ENCODE measurements around the gene RIN3. TPM values are rescaled to one million over a fixed set of nuclear protein-coding genes. Genes with fewer than 3 reads are reported as not detected.

Gene RIN3
- polyA plus RNA-seq, 4 donors = 1.8 to 18.9 (median 12.1) TPM

- Histone ChIP-seq H3K27me3 (ENCODE audit: control insufficient read depth in 3 of 3, insufficient read depth in 3 of 3, low read length in 3 of 3) (no peaks in the 10 kb centered on the region), H3K9me3 (ENCODE audit: control insufficient read depth in 2 of 2, insufficient read depth in 1 of 2, low read depth in 1 of 2, low read length in 1 of 2) (no peaks in the 10 kb centered on the region), H3K4me1 (ENCODE audit: control insufficient read depth in 3 of 3, insufficient read depth in 2 of 3, low read depth in 1 of 3, low read length in 2 of 3) (peaks cover 0 to 6% (median 2%) of the 10 kb centered on the region in 3 donors), H3K27ac (ENCODE audit: low read depth in 1 of 3, low read length in 2 of 3) (no peak overlapping the region), H3K4me3 (ENCODE audit: low read depth in 1 of 3, low read length in 3 of 3) (no peak overlapping the region), H3K36me3 (ENCODE audit: control insufficient read depth in 3 of 3, insufficient read depth in 2 of 3, low read depth in 1 of 3, low read length in 3 of 3) (peaks cover 0 to 8% (median 0%) of the 10 kb centered on the region in 3 donors)
- DNase-seq = no peak
- no peak for FAIRE-seq
- 63 to 76% (median 75%) methylated on average over 2 of the region's 2 CpGs for WGBS, 3 donors
These were observed 4.2 kb downstream of the RIN3 start for GRCh38 chr14:92517761-92518160.

GRCh38 chr14:92519246-92520101 is 5.9 kb downstream of the RIN3 start:
- Histone ChIP-seq H3K27me3 (ENCODE audit: control insufficient read depth in 3 of 3, insufficient read depth in 3 of 3, low read length in 3 of 3) (no peaks in the 10 kb centered on the region), H3K9me3 (ENCODE audit: control insufficient read depth in 2 of 2, insufficient read depth in 1 of 2, low read depth in 1 of 2, low read length in 1 of 2) (no peaks in the 10 kb centered on the region), H3K36me3 (ENCODE audit: control insufficient read depth in 3 of 3, insufficient read depth in 2 of 3, low read depth in 1 of 3, low read length in 3 of 3) (peaks cover 0 to 12% (median 0%) of the 10 kb centered on the region in 3 donors), H3K4me3 (ENCODE audit: low read depth in 1 of 3, low read length in 3 of 3) (no peak overlapping the region), H3K4me1 (ENCODE audit: control insufficient read depth in 3 of 3, insufficient read depth in 2 of 3, low read depth in 1 of 3, low read length in 2 of 3) (peaks cover 0 to 6% (median 2%) of the 10 kb centered on the region in 3 donors), H3K27ac (ENCODE audit: low read depth in 1 of 3, low read length in 2 of 3) (peak overlapping the region in 2 of 3 donors; percentile 16 to 24)
- DNase-seq (no peak), FAIRE-seq (no peak)
- 86 to 90% (median 87%) methylated on average over 18 to 20 of the region's 20 CpGs for WGBS, 3 donors

GRCh38 chr14:92520102-92521057 is 6.8 kb downstream of the RIN3 start:
- H3K9me3 ChIP-seq (ENCODE audit: control insufficient read depth in 2 of 2, insufficient read depth in 1 of 2, low read depth in 1 of 2, low read length in 1 of 2) = no peaks in the 10 kb centered on the region
- WGBS, 3 donors = 81 to 91% (median 84%) methylated on average over 17 of the region's 17 CpGs
- no peak for FAIRE-seq
- no peaks in the 10 kb centered on the region for H3K27me3 ChIP-seq (ENCODE audit: control insufficient read depth in 3 of 3, insufficient read depth in 3 of 3, low read length in 3 of 3)
- DNase-seq = no peak
- peaks cover 0 to 13% (median 0%) of the 10 kb centered on the region in 3 donors for H3K36me3 ChIP-seq (ENCODE audit: control insufficient read depth in 3 of 3, insufficient read depth in 2 of 3, low read depth in 1 of 3, low read length in 3 of 3)
- peak overlapping the region in 2 of 3 donors; percentile 16 to 27 for H3K27ac ChIP-seq (ENCODE audit: low read depth in 1 of 3, low read length in 2 of 3)
- H3K4me3 ChIP-seq (ENCODE audit: low read depth in 1 of 3, low read length in 3 of 3) = no peak overlapping the region
- H3K4me1 ChIP-seq (ENCODE audit: control insufficient read depth in 3 of 3, insufficient read depth in 2 of 3, low read depth in 1 of 3, low read length in 2 of 3) = peaks cover 0 to 2% (median 0%) of the 10 kb centered on the region in 3 donors

- FAIRE-seq (no peak), DNase-seq (no peak)
- WGBS, 3 donors = 93 to 96% (median 93%) methylated on average over 2 of the region's 2 CpGs
- no peaks in the 10 kb centered on the region for H3K9me3 ChIP-seq (ENCODE audit: control insufficient read depth in 2 of 2, insufficient read depth in 1 of 2, low read depth in 1 of 2, low read length in 1 of 2)
- H3K36me3 ChIP-seq (ENCODE audit: control insufficient read depth in 3 of 3, insufficient read depth in 2 of 3, low read depth in 1 of 3, low read length in 3 of 3) = peaks cover 0 to 13% (median 0%) of the 10 kb centered on the region in 3 donors
- H3K4me1 ChIP-seq (ENCODE audit: control insufficient read depth in 3 of 3, insufficient read depth in 2 of 3, low read depth in 1 of 3, low read length in 2 of 3) = peaks cover 0 to 2% (median 0%) of the 10 kb centered on the region in 3 donors
- H3K27ac ChIP-seq (ENCODE audit: low read depth in 1 of 3, low read length in 2 of 3) = no peak overlapping the region
- no peaks in the 10 kb centered on the region for H3K27me3 ChIP-seq (ENCODE audit: control insufficient read depth in 3 of 3, insufficient read depth in 3 of 3, low read length in 3 of 3)
- no peak overlapping the region for H3K4me3 ChIP-seq (ENCODE audit: low read depth in 1 of 3, low read length in 3 of 3)
These were observed 7.5 kb downstream of the RIN3 start for GRCh38 chr14:92521058-92521415.

- no peak overlapping the region for H3K27ac ChIP-seq (ENCODE audit: low read depth in 1 of 3, low read length in 2 of 3)
- H3K27me3 ChIP-seq (ENCODE audit: control insufficient read depth in 3 of 3, insufficient read depth in 3 of 3, low read length in 3 of 3) = no peaks in the 10 kb centered on the region
- FAIRE-seq = no peak
- 84 to 92% (median 91%) methylated on average over 6 of the region's 6 CpGs for WGBS, 3 donors
- no peaks in the 10 kb centered on the region for H3K9me3 ChIP-seq (ENCODE audit: control insufficient read depth in 2 of 2, insufficient read depth in 1 of 2, low read depth in 1 of 2, low read length in 1 of 2)
- H3K36me3 ChIP-seq (ENCODE audit: control insufficient read depth in 3 of 3, insufficient read depth in 2 of 3, low read depth in 1 of 3, low read length in 3 of 3) = peaks cover 0 to 13% (median 0%) of the 10 kb centered on the region in 3 donors
- H3K4me3 ChIP-seq (ENCODE audit: low read depth in 1 of 3, low read length in 3 of 3) = no peak overlapping the region
- H3K4me1 ChIP-seq (ENCODE audit: control insufficient read depth in 3 of 3, insufficient read depth in 2 of 3, low read depth in 1 of 3, low read length in 2 of 3) = no peaks in the 10 kb centered on the region
- DNase-seq = no peak
These were observed 10.2 kb downstream of the RIN3 start for GRCh38 chr14:92523752-92524151.

- DNase-seq (no peak), FAIRE-seq (no peak)
- no peaks in the 10 kb centered on the region for H3K27me3 ChIP-seq (ENCODE audit: control insufficient read depth in 3 of 3, insufficient read depth in 3 of 3, low read length in 3 of 3)
- no peaks in the 10 kb centered on the region for H3K9me3 ChIP-seq (ENCODE audit: control insufficient read depth in 2 of 2, insufficient read depth in 1 of 2, low read depth in 1 of 2, low read length in 1 of 2)
- H3K36me3 ChIP-seq (ENCODE audit: control insufficient read depth in 3 of 3, insufficient read depth in 2 of 3, low read depth in 1 of 3, low read length in 3 of 3) = peaks cover 0 to 13% (median 0%) of the 10 kb centered on the region in 3 donors
- no peak overlapping the region for H3K4me3 ChIP-seq (ENCODE audit: low read depth in 1 of 3, low read length in 3 of 3)
- H3K4me1 ChIP-seq (ENCODE audit: control insufficient read depth in 3 of 3, insufficient read depth in 2 of 3, low read depth in 1 of 3, low read length in 2 of 3) = no peaks in the 10 kb centered on the region
- H3K27ac ChIP-seq (ENCODE audit: low read depth in 1 of 3, low read length in 2 of 3) = peak overlapping the region in 1 of 3 donors; percentile 15
- 73 to 84% (median 79%) methylated on average over 10 of the region's 10 CpGs for WGBS, 3 donors
These were observed 11.1 kb downstream of the RIN3 start for GRCh38 chr14:92524602-92525185.

GRCh38 chr14:92525322-92526095 is 11.9 kb downstream of the RIN3 start:
- Histone ChIP-seq H3K27me3 (ENCODE audit: control insufficient read depth in 3 of 3, insufficient read depth in 3 of 3, low read length in 3 of 3) (no peaks in the 10 kb centered on the region), H3K27ac (ENCODE audit: low read depth in 1 of 3, low read length in 2 of 3) (no peak overlapping the region), H3K4me1 (ENCODE audit: control insufficient read depth in 3 of 3, insufficient read depth in 2 of 3, low read depth in 1 of 3, low read length in 2 of 3) (no peaks in the 10 kb centered on the region), H3K4me3 (ENCODE audit: low read depth in 1 of 3, low read length in 3 of 3) (no peak overlapping the region), H3K36me3 (ENCODE audit: control insufficient read depth in 3 of 3, insufficient read depth in 2 of 3, low read depth in 1 of 3, low read length in 3 of 3) (peaks cover 0 to 8% (median 0%) of the 10 kb centered on the region in 3 donors), H3K9me3 (ENCODE audit: control insufficient read depth in 2 of 2, insufficient read depth in 1 of 2, low read depth in 1 of 2, low read length in 1 of 2) (no peaks in the 10 kb centered on the region)
- WGBS, 3 donors = 85 to 92% (median 87%) methylated on average over 11 to 12 of the region's 12 CpGs
- DNase-seq (no peak), FAIRE-seq (no peak)
